A673 (cell line): Measurements from ENCODE around the gene ITCH.

Experiments used
- EZH2 ChIP-seq: fragments of 200-600 bp; sonication (generic); IDR thresholded peaks from 2 replicates; pipeline ENCODE4 v1.6.1; 2017; ENCODE audit warnings: borderline replicate concordance, low read depth, mild to moderate bottlenecking, mixed read lengths, antibody characterized with exemption, low read length; ENCODE audit not compliant: poor library complexity, severe bottlenecking
- TF ChIP-seq, protein P1 (sequence below): fragments of 300-800, 200-600 bp; sonication (generic); conservative IDR thresholded peaks from 2 replicates; pipeline ENCODE4 v1.5.1; 2017; ENCODE audit warnings: low read depth, mild to moderate bottlenecking, antibody characterized with exemption, low read length, moderate library complexity, mixed read lengths

GRCh38 chr20:34543463-34544056, 180.5 kb downstream of the ITCH start:
- TF ChIP-seq, protein P1, sequence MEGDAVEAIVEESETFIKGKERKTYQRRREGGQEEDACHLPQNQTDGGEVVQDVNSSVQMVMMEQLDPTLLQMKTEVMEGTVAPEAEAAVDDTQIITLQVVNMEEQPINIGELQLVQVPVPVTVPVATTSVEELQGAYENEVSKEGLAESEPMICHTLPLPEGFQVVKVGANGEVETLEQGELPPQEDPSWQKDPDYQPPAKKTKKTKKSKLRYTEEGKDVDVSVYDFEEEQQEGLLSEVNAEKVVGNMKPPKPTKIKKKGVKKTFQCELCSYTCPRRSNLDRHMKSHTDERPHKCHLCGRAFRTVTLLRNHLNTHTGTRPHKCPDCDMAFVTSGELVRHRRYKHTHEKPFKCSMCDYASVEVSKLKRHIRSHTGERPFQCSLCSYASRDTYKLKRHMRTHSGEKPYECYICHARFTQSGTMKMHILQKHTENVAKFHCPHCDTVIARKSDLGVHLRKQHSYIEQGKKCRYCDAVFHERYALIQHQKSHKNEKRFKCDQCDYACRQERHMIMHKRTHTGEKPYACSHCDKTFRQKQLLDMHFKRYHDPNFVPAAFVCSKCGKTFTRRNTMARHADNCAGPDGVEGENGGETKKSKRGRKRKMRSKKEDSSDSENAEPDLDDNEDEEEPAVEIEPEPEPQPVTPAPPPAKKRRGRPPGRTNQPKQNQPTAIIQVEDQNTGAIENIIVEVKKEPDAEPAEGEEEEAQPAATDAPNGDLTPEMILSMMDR = no peak
- TF ChIP-seq EZH2 = no peak
